ENCODE results near the gene MIER3. TPM values are rescaled to one million over a fixed set of nuclear protein-coding genes. Genes with fewer than 3 reads are reported as not detected.
A peak's percentile ranks its signal among the peaks of the same experiment; 100 is the strongest.

Gene MIER3
- total and polyA plus RNA-seq, 2 of the 13 experiments (the other 11 are each of a cell fraction or from before 2014, with no cell fraction given) = 14.6 to 38.8 TPM

DNA sequence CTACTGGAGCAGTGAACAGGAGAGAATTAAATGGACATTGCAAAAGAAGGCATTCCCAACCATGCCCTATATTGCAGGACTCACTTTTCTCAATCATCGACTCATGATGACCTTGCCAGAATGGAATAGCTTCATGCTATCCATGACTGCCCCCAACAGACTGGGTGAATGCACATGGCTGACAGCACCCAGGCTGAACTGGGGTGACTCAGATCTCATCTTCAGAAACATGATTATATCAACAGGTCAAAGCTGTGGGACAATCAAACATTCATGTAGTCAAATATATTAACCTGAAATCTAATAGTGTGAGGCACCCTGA, 34.7 kb upstream of the MIER3 start:
- no peak for TF ChIP-seq ZFP62 (CRISPR knock-in tag; IDR thresholded peaks at IDR 0.05)
- peak; percentile 41 for TF ChIP-seq STAG1 (CRISPR knock-in tag; IDR thresholded peaks at IDR 0.05)
- Histone ChIP-seq H3K27me3 (ENCODE audit: control insufficient read depth in 1 of 2, insufficient read depth in 2 of 2, low read length in 2 of 2) (no peaks in the 10 kb centered on the region), H2AFZ (ENCODE audit: low read length) (no peak overlapping the region), H3K4me3 (replicated peaks in 1 of 3; ENCODE audit: insufficient read depth in 1 of 3, low read depth in 2 of 3, low read length in 3 of 3) (no peak overlapping the region), H3K4me1 (ENCODE audit: insufficient read depth, low read length) (no peaks in the 10 kb centered on the region), H3K9me3 (ENCODE audit: low read length) (no peaks in the 10 kb centered on the region), H3K36me3 (replicated peaks in 1 of 2; ENCODE audit: control insufficient read depth in 1 of 2, insufficient read depth in 2 of 2, low read length in 2 of 2) (no peaks in the 10 kb centered on the region), H3K79me2 (ENCODE audit: insufficient read depth, low read length) (no peaks in the 10 kb centered on the region), H3K4me2 (ENCODE audit: low read depth, low read length) (no peak overlapping the region), H3K27ac (ENCODE audit: extremely low read length, insufficient read depth, low read length) (no peak overlapping the region), H4K20me1 (ENCODE audit: insufficient read depth, low read length) (no peaks in the 10 kb centered on the region), H3K9ac (ENCODE audit: insufficient read depth, low read depth, low read length) (no peak overlapping the region)
- in situ Hi-C loops (cut with HindIII; ENCODE audit: extremely low pct_ligation_motif_present, low pct_unique_long_range_greater_than_20kb) = no loop called here
- 43% methylated on average over 1 of the region's 1 CpG for WGBS (ENCODE audit: low lambda C conversion rate)
- ChIA-PET POLR2A (no interaction called here), CTCF (ENCODE audit: low intra/inter-chr PET ratio, low total read pairs) (no interaction called here)
- intact Hi-C loops (cut with micrococcal nuclease; ENCODE audit: unreplicated experiment) = no loop called here
- BruUV-seq (replicated peaks) = no TSS peak
- ATAC-seq (peak; percentile 43; the same call in 1 of the 3 replicates), FAIRE-seq (no peak), DNase-seq (ENCODE audit: low spot score) (no peak)

DNA sequence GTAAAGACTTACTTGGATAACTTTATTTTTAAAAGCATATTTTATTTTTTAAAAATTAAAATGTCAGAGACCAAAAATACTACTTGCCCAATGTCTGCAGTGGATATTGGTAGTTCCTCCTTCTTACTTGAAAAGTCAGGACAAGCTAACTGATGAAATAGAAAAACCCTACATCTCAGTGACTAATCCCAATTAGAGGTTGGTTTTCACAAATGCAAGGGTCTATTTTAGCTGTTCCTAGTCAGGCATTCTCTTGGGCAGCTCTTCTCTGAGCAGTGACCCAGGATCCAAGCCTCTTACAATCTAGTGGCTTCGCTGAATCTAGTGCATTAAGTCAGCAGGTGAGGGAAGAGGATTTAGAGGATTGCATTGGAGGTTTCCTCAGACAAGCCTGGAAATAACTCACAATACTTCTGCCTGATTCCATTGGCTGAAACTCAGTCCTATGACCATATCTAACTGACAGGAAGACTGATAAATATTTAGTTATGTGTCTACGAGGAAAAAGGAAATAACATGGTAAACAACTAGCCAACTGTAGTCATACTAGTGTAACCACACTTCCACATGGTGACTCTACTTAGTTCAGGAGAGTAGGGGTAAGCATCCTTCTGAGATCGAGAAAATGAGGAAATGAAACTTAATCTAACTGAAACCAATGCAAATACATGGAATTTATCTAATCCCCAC, 34.2 kb upstream of the MIER3 start:
- Histone ChIP-seq H3K36me3 (replicated peaks in 1 of 2; ENCODE audit: control insufficient read depth in 1 of 2, insufficient read depth in 2 of 2, low read length in 2 of 2) (no peaks in the 10 kb centered on the region), H3K4me3 (replicated peaks in 1 of 3; ENCODE audit: insufficient read depth in 1 of 3, low read depth in 2 of 3, low read length in 3 of 3) (no peak overlapping the region), H4K20me1 (ENCODE audit: insufficient read depth, low read length) (no peaks in the 10 kb centered on the region), H3K9ac (ENCODE audit: insufficient read depth, low read depth, low read length) (no peak overlapping the region), H3K4me1 (ENCODE audit: insufficient read depth, low read length) (no peaks in the 10 kb centered on the region), H3K27me3 (ENCODE audit: control insufficient read depth in 1 of 2, insufficient read depth in 2 of 2, low read length in 2 of 2) (0 out of 5 replicates have a peak, but pooled peaks cover 0 to 2% of the 10 kb centered on the region in 2 experiments), H2AFZ (ENCODE audit: low read length) (no peak overlapping the region), H3K27ac (ENCODE audit: extremely low read length, insufficient read depth, low read length) (no peak overlapping the region), H3K79me2 (ENCODE audit: insufficient read depth, low read length) (no peaks in the 10 kb centered on the region), H3K4me2 (ENCODE audit: low read depth, low read length) (no peak overlapping the region), H3K9me3 (ENCODE audit: low read length) (no peaks in the 10 kb centered on the region)
- POLR2A ChIA-PET = no interaction called here
- no peak for DNase-seq (ENCODE audit: low spot score)
- BruUV-seq (replicated peaks) = no TSS peak
- CTCF ChIA-PET (ENCODE audit: low intra/inter-chr PET ratio, low total read pairs) = no interaction called here
- no peak for ATAC-seq
- intact Hi-C loops (cut with micrococcal nuclease; ENCODE audit: unreplicated experiment) (no loop called here), in situ Hi-C loops (cut with HindIII; ENCODE audit: extremely low pct_ligation_motif_present, low pct_unique_long_range_greater_than_20kb) (no loop called here)
- 2% methylated on average over 3 of the region's 3 CpGs for WGBS (ENCODE audit: low lambda C conversion rate)
- FAIRE-seq = no peak
- TF ChIP-seq, protein P1, sequence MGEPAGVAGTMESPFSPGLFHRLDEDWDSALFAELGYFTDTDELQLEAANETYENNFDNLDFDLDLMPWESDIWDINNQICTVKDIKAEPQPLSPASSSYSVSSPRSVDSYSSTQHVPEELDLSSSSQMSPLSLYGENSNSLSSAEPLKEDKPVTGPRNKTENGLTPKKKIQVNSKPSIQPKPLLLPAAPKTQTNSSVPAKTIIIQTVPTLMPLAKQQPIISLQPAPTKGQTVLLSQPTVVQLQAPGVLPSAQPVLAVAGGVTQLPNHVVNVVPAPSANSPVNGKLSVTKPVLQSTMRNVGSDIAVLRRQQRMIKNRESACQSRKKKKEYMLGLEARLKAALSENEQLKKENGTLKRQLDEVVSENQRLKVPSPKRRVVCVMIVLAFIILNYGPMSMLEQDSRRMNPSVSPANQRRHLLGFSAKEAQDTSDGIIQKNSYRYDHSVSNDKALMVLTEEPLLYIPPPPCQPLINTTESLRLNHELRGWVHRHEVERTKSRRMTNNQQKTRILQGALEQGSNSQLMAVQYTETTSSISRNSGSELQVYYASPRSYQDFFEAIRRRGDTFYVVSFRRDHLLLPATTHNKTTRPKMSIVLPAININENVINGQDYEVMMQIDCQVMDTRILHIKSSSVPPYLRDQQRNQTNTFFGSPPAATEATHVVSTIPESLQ (CRISPR knock-in tag; conservative IDR thresholded peaks at IDR 0.05) = no peak
- no peak for TF ChIP-seq BHLHE40 (IDR thresholded peaks at IDR 0.05; ENCODE audit: low read length)
- TF ChIP-seq ZNF180 (CRISPR knock-in tag; IDR thresholded peaks at IDR 0.05; ENCODE audit: borderline replicate concordance, low read depth) = no peak
- no peak for TF ChIP-seq CCDC6 (CRISPR knock-in tag; IDR thresholded peaks at IDR 0.05)
- TF ChIP-seq CEBPG (CRISPR knock-in tag; IDR thresholded peaks at IDR 0.05) = no peak
- no peak for TF ChIP-seq MTF2 (CRISPR knock-in tag; IDR thresholded peaks at IDR 0.05; ENCODE audit: borderline replicate concordance)
- no peak for TF ChIP-seq SMAD9 (CRISPR knock-in tag; IDR thresholded peaks at IDR 0.05)
- TF ChIP-seq, protein P2, sequence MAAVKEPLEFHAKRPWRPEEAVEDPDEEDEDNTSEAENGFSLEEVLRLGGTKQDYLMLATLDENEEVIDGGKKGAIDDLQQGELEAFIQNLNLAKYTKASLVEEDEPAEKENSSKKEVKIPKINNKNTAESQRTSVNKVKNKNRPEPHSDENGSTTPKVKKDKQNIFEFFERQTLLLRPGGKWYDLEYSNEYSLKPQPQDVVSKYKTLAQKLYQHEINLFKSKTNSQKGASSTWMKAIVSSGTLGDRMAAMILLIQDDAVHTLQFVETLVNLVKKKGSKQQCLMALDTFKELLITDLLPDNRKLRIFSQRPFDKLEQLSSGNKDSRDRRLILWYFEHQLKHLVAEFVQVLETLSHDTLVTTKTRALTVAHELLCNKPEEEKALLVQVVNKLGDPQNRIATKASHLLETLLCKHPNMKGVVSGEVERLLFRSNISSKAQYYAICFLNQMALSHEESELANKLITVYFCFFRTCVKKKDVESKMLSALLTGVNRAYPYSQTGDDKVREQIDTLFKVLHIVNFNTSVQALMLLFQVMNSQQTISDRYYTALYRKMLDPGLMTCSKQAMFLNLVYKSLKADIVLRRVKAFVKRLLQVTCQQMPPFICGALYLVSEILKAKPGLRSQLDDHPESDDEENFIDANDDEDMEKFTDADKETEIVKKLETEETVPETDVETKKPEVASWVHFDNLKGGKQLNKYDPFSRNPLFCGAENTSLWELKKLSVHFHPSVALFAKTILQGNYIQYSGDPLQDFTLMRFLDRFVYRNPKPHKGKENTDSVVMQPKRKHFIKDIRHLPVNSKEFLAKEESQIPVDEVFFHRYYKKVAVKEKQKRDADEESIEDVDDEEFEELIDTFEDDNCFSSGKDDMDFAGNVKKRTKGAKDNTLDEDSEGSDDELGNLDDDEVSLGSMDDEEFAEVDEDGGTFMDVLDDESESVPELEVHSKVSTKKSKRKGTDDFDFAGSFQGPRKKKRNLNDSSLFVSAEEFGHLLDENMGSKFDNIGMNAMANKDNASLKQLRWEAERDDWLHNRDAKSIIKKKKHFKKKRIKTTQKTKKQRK (IDR thresholded peaks at IDR 0.05; ENCODE audit: low read length) = no peak
- TF ChIP-seq ZNF577 (CRISPR knock-in tag; IDR thresholded peaks at IDR 0.05; ENCODE audit: borderline replicate concordance, low read depth) = no peak
- TF ChIP-seq, protein P3, sequence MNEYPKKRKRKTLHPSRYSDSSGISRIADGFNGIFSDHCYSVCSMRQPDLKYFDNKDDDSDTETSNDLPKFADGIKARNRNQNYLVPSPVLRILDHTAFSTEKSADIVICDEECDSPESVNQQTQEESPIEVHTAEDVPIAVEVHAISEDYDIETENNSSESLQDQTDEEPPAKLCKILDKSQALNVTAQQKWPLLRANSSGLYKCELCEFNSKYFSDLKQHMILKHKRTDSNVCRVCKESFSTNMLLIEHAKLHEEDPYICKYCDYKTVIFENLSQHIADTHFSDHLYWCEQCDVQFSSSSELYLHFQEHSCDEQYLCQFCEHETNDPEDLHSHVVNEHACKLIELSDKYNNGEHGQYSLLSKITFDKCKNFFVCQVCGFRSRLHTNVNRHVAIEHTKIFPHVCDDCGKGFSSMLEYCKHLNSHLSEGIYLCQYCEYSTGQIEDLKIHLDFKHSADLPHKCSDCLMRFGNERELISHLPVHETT (CRISPR knock-in tag; conservative IDR thresholded peaks at IDR 0.05) = no peak
- no peak for TF ChIP-seq ZKSCAN1 (IDR thresholded peaks at IDR 0.05; ENCODE audit: low read length)
